GM13976 (cell line): Measurements from ENCODE around the gene SLC37A4.
A peak's percentile ranks its signal among the peaks of the same experiment; 100 is the strongest.

Experiments used
- DNase-seq: peaks from one replicate; pipeline ENCODE4 v3.0.0; 2012; ENCODE audit warnings: low spot score
- in situ Hi-C: fragments of 300-500 bp; cut with MboI; formaldehyde crosslinking; loops from one replicate; pipeline ENCODE4 v1.12.0; 2022; ENCODE audit warnings: low sequenced_read_pairs, mixed read lengths, inconsistent platforms; ENCODE audit not compliant: unreplicated experiment
- TF ChIP-seq, protein P1 (sequence below): IDR thresholded peaks from 2 replicates; pipeline ENCODE4 v1.5.1; 2012; ENCODE audit warnings: borderline replicate concordance, mild to moderate bottlenecking; ENCODE audit not compliant: insufficient read depth; ENCODE audit errors: extremely low read depth, missing control alignments, control extremely low read depth

SLC37A4 gene

DNA sequence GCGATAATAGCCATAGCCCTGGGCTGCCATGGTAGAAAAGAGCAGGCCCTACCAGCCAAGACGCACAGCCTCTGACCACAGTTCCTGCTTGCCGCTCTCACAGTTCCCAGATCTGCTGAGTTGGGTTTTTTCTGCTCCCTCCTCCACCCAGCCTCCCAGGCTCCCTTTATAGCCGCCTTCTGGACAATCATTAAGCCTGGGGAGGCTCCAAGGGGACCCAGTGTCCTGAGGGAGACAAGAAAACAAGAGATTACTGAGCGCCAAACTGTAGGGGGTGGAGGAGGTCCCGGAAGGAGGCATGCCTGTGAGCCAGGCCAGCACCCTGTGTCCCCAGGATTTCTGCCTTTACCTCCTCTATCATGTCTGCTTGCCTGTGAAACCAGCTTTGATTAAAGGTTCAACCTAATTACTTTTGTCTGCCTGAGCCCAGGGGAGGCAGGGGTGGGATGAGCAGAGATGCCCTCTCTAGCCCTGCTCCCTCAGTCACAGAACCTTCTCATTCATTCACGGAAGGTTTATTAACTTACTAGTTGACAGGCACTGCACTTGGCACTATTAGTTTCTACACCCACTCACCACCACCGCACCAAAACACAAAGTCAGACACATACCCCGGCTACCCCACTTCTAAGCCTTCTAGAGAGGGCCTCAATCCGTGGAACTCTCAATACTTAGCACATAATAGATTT, 1.2 kb downstream of the SLC37A4 start:
- TF ChIP-seq, protein P1, sequence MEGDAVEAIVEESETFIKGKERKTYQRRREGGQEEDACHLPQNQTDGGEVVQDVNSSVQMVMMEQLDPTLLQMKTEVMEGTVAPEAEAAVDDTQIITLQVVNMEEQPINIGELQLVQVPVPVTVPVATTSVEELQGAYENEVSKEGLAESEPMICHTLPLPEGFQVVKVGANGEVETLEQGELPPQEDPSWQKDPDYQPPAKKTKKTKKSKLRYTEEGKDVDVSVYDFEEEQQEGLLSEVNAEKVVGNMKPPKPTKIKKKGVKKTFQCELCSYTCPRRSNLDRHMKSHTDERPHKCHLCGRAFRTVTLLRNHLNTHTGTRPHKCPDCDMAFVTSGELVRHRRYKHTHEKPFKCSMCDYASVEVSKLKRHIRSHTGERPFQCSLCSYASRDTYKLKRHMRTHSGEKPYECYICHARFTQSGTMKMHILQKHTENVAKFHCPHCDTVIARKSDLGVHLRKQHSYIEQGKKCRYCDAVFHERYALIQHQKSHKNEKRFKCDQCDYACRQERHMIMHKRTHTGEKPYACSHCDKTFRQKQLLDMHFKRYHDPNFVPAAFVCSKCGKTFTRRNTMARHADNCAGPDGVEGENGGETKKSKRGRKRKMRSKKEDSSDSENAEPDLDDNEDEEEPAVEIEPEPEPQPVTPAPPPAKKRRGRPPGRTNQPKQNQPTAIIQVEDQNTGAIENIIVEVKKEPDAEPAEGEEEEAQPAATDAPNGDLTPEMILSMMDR: no peak
- in situ Hi-C loops: no loop called here
- DNase-seq: peak; percentile 51

DNA sequence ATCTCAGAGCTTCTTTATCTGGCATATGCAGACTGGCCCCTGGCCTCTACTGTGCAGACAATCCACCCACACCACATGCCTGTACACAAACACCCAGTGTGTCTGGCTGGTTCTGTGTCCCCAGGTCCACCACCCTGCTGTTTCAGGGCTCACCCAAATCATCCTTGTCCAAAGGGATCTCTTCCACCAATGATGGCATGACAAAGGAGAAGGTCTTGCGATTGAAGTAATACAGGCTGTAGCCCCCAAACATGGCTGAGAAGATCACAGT, 1.7 kb downstream of the SLC37A4 start:
- in situ Hi-C loops: no loop called here
- DNase-seq: no peak
- TF ChIP-seq, protein P1: no peak

DNA sequence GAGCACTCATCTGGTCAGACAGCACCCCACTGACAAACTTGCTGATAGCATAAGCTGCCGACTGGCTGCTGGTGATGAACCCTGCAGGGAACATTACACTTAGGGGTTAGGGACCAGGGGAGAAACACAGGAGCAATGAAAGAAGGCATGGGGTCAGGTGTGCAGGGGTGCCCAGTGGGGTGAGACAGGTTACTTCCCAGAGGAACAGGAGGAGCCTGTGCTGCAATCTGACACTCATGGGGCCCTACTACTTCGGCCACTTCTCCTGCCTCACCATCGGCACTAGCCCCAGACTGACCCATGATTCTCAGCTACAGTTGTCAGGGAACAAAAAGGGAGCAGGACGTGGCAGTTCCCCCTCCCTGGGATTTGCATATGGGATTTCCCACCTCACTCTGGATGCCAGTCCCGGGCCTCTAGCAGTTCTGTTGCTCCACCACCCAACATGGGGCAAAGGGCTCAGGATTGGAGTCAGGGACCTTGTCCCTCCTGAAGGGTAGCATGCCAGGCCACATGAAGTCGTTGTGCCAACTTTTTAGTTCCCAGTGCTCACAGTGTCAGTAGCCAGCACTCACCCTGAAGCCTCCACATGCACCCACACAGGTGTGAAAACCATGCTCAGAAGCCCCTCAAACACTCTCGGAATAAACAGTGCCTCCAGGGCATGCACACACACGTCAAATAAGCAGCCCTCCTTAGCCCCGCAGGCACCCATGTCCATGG, 2.2 kb downstream of the SLC37A4 start:
- DNase-seq: no peak
- in situ Hi-C loops: no loop called here
- TF ChIP-seq, protein P1: no peak

DNA sequence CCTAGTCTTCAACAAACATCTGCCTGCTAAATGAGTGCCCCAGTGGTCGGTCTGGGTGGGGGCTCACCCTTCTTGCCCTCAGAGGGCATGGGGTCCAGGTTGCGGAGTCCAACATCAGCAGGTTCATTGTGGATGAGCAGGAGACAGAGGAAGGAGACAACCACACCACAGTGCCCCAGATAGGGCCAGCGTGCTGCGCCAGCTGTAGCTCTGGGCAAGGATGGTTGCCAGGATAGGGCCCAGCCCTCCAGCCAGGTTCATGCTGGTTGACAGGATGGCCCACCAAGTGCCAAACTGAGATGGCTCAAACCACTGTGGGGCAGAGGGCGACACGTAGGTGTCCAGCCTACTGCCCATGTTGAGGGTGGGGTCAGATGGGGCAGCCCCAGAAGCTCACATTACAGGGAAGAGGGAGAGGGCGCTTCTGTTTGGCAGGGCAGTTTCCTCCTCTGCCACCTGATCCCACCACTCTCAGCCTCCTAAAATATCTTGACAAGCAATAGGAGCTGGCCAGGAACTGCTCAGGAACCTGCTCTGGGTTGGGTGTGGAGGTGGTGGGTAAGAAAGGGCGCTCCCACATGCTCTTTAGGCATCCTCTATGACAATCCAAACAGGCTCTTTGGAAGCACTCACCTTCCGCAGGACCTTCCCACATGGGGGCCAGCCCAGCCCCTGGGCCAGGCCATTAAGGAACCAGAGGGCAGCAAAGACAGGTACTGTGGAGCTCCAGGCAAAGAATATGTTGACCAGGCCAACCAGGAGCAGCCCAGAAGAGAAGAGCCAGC, 2.9 kb downstream of the SLC37A4 start:
- in situ Hi-C loops: no loop called here
- TF ChIP-seq, protein P1: no peak
- DNase-seq: no peak

DNA sequence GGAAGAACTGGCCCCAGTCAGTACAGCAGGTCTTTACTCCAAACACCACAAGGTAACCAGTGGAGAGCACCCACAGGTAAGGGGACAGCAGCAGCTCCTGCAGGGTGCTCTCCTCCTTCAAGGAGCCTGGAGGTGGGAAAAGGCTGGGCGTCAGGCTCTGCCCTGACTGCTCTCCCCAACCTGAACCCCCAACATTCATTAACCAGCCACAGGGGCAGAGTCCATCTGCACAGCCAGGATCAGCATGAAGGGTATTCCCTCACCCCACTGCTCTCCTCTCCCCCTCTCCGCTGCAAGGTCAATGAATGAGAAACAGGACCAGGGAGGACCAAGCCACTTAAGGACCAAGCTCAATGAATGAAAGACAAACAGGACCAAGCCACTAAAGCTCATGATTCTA, 3.7 kb downstream of the SLC37A4 start:
- DNase-seq: peak; percentile 8
- in situ Hi-C loops: no loop called here
- TF ChIP-seq, protein P1: no peak

DNA sequence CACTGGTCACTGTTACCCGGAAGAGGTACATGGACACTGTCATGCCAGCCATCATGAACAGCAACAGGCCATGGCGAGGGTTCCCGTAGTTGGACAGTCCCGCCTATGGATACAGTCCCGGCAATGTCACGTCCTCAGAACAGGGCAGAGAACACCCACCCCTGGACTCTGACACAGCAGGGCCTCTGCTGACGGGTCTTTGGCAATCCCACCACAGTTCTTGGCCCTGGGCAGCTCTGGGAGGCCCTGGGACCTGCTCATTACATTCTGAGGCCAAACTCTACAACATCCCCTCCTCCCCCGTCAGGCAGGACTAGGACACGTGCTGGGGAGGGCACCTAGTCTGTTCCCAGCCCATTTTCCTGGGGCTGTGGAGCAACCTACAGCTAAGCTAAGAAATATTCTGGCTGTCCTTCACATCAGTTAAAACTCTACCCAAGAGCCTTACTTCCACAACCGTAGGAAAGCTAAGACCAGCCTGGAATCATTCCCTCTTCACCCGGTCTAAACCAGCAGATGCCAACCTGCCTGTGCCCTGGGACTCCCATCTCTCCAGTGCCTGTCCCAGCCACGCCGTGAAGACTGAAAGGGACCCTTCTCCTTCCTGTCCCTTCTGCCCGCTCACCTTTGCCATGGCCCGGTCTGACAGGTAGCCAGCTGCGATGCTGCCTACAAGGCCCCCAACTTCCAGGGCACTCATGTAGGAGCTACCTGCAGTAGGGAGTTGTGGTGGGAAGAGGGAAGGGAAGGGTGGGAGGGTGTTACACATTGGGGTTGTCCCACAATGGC, 4.5 kb downstream of the SLC37A4 start:
- in situ Hi-C loops: no loop called here
- TF ChIP-seq, protein P1: no peak
- peak; percentile 15 for DNase-seq
